ENCODE results near the gene PIGR. TPM values are rescaled to one million over a fixed set of nuclear protein-coding genes. Genes with fewer than 3 reads are reported as not detected.

PIGR gene
- total and polyA plus RNA-seq, 2 donors (not counting 3 experiments of a cell fraction or from before 2014, with no cell fraction given): not detected

GRCh38 chr1:206890125-206891060, 55.9 kb downstream of the PIGR start:
- ChIA-PET POLR2A (no interaction called here), CTCF (no interaction called here)
- intact Hi-C loops (cut with micrococcal nuclease) (no loop called here), dilution Hi-C loops (cut with MboI; ENCODE audit: extremely low pct_ligation_motif_present, low sequenced_read_pairs) (no loop called here)
- FAIRE-seq (no peak), DNase-seq (ENCODE audit: low read depth, low spot score) (no peak)
- Histone ChIP-seq H3K79me2 (ENCODE audit: control insufficient read depth, insufficient read depth, low read length) (no peaks in the 10 kb centered on the region), H4K20me1 (replicated peaks; ENCODE audit: control insufficient read depth, extremely low read depth, insufficient read depth, low read length) (no peaks in the 10 kb centered on the region), H3K9ac (replicated peaks; ENCODE audit: extremely low read depth, insufficient read depth, low read length) (no peak overlapping the region), H2AFZ (ENCODE audit: low read depth, low read length) (no peak overlapping the region), H3K4me1 (ENCODE audit: control insufficient read depth, extremely low read depth, insufficient read depth, low read length) (no peaks in the 10 kb centered on the region), H3K4me2 (ENCODE audit: insufficient read depth, low read length) (no peak overlapping the region), H3K9me3 (replicated peaks; ENCODE audit: control insufficient read depth, insufficient read depth, low read length) (no peaks in the 10 kb centered on the region), H3K36me3 (ENCODE audit: control insufficient read depth in 2 of 2, extremely low read depth in 1 of 2, insufficient read depth in 2 of 2, low read length in 2 of 2) (no peaks in the 10 kb centered on the region), H3K9me1 (replicated peaks; ENCODE audit: control insufficient read depth, extremely low read depth, insufficient read depth, low read length) (no peaks in the 10 kb centered on the region), H3K4me3 (replicated peaks in 1 of 3; ENCODE audit: insufficient read depth in 1 of 3, low read depth in 1 of 3, low read length in 3 of 3) (no peak overlapping the region), H3K27me3 (ENCODE audit: control insufficient read depth in 2 of 2, insufficient read depth in 2 of 2, low read length in 2 of 2) (peaks cover 3 to 6% of the 10 kb centered on the region in 2 experiments), H3K27ac (ENCODE audit: insufficient read depth, low read depth, low read length) (no peak overlapping the region)
- TF ChIP-seq MAX (IDR thresholded peaks at IDR 0.05; ENCODE audit: insufficient read depth, insufficient read length) (no peak), CTCF (IDR thresholded peaks at IDR 0.05; ENCODE audit: extremely low read depth in 1 of 2, insufficient read depth in 1 of 2, low read depth in 1 of 2, low read length in 2 of 2) (no peak), POLR2AphosphoS5 (IDR thresholded peaks at IDR 0.05; ENCODE audit: insufficient read depth, low read depth, low read length) (no peak), EZH2 (IDR thresholded peaks at IDR 0.05; ENCODE audit: borderline replicate concordance, low read depth, low read length, severe bottlenecking) (no peak), FOS (IDR thresholded peaks at IDR 0.05; ENCODE audit: borderline replicate concordance, insufficient read depth, low read length) (no peak), JUN (IDR thresholded peaks at IDR 0.05; ENCODE audit: borderline replicate concordance, insufficient read depth, insufficient read length, low read depth) (no peak), MYC (IDR thresholded peaks at IDR 0.05; ENCODE audit: low read depth, low read length) (no peak), GATA2 (IDR thresholded peaks at IDR 0.05; ENCODE audit: insufficient read depth, insufficient read length, low read depth, low read length) (no peak), POLR2A (IDR thresholded peaks at IDR 0.05; ENCODE audit: low read depth, low read length) (no peak)
- no TSS peak for BruUV-seq (replicated peaks)

All from endothelial cell of umbilical vein (primary cell).